Activated CD8-positive, alpha-beta memory T cell treated with anti-CD3 and anti-CD28 coated beads, Interleukin-2, amount 50 U/mL, for 1 hour (primary cell): ENCODE results near the gene DUOXA2.

Experiments
- DNase-seq: peaks from one replicate; pipeline ENCODE4 v3.0.0-alpha.2; 2020; ENCODE audit errors: extremely low read depth

Gene DUOXA2

DNA sequence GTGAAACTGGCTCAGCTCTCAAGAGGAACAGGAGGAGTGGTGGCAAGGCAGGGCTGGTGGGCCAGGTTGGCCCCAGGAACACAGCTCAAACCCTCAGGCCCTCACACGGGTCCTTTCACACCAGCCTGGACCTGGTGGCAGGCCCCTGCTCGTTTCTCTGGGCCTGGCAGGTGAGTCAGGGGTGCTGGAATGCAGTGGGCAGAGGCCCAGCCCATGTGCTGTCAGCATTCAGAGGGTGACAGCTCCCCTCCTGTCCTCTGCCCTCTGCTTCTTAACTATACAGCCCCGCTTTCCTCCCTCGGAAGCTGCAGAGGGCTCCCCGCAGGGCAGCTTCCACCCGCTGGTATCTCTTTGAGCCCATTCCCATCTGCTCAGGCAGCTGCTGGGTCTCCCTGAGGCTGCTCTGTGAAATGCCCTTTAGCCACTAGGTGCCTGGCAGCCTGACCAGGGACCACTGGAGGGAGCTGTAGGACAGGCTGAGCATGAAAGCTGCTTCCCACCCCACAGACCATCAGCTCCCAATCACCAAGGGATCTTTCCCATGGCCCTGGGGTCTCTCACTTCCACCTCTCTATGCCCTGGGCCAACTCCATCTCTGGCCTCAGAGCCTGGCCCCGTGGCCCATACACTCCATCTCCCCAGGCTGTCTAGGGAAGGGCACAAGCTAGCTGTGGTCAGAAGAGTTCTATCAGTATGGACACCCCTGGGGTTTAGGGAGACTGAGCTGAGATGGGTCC, 48.8 kb downstream of the DUOXA2 start:
- DNase-seq, result peak; percentile 13

GRCh38 chr15:45163508-45163856, 49.4 kb downstream of the DUOXA2 start:
- no peak for DNase-seq

DNA sequence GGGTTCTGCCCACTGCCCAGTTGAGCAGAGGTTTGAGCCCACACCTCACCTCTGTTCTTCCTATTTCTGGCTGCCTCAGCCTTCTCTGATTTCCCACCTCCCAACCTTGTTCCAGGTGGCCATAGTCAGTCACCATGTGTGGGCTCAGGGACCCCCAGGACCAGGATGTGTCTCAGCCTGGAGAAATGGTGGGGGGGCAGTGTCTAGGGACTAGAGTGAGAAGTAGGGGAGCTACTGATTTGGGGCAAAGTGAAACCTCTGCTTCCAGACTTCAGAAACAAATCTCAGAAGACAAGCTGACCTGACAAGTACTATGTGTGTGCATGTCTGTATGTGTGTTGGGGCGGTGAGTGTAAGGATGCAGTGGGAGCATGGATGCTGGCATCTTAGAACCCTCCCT, 50.8 kb downstream of the DUOXA2 start:
- no peak for DNase-seq

DNA sequence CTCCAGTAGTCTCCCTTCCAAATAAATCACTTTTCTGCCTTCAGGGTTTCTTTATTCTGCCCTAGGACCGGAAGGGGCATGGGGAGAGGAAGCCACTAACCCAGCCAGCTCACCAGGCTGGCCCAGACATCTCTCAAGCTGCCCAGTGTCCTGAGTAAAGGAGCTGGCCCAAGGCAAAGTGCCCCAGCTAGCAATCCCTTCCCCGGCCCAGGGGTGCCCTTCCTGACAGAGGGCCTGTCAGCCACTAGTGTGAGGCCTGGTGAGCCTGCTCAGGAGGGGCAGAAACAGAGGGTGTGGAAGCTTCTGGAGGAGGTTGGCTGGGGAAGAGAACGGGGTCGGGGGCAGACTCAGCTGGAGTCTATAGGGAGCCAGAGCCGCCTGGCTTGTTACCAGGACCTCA, 51.4 kb downstream of the DUOXA2 start:
- DNase-seq, result no peak

DNA sequence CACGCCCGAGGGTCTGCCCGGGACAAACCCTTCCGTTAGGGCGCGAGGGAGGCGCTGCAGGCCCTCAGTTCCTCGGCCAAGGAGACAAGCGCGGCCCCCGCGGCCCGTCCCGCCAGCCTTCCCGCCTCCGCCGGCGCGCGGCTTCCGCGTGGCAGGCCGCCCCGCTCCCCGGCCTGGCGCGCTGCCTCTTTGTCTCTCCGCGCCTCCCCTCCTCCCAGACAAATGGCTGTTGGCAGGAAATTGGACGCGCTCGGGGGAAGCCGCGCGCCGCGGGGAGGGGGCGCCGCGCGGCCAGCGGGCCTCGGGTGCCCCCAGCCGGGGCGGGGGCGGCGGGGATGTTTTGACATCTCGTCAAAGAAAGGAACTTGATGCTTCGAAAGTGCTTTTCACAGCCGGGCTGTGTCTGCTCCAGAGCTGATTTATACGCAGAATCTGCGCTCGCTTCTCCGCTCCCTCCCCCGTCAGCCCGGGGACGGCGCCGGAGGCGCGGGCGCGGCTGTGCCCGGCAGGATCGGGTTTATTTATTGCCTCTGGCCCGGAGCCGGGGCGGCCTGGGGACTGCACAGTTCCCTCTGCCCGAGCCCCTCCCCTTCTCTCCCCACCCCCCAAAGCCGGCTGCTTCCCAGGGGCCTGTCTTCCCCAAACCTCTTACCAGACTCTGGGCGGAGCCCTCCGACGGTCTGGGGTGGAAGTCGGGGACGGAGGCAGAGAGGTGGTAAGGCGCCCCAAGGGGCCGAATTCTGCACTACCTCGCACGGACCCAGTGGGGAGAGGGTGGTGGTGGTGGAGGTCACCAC, 52.9 kb downstream of the DUOXA2 start:
- DNase-seq, result peak; percentile 53

- no peak for DNase-seq
These were observed 53.6 kb downstream of the DUOXA2 start for GRCh38 chr15:45167631-45168205.
